NCI-H1092 (cell line): Measurements from ENCODE around the gene THY1.

ENCODE experiments used
- DNase-seq: peaks from one replicate; lab custom pipeline; 2025; lab: John Stamatoyannopoulos, UW

The THY1 gene

DNA sequence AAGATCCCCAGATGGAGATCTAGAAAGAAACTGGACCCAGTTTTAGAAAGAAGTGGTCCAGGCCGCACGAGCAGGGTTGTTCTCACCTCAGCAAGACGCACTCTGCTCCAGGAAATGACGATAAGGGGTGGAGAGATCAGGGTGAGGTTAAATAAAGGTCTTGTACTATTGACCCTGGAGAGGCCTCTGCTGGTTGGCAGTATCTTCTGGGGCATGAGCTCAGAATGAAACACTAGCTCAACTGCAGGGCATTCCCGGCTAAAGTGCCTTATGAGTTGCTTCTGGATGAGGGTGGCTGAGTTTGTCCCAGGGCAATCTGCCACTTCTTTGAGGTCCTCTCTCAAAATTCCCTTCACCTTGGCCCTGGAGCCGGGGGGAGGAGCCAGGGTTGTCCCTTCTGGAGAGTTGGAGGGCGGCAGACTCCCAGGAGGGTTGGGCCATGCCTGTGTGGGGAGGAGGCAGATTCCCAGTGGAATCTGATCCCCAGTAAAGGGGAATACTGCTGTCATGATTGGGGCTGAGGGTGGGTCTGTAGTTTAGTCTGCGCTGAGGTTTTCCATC lies 52.4 kb downstream of the THY1 start:
- no peak for DNase-seq

GRCh38 chr11:119369132-119369925 lies 53.6 kb downstream of the THY1 start:
- DNase-seq = no peak

DNA sequence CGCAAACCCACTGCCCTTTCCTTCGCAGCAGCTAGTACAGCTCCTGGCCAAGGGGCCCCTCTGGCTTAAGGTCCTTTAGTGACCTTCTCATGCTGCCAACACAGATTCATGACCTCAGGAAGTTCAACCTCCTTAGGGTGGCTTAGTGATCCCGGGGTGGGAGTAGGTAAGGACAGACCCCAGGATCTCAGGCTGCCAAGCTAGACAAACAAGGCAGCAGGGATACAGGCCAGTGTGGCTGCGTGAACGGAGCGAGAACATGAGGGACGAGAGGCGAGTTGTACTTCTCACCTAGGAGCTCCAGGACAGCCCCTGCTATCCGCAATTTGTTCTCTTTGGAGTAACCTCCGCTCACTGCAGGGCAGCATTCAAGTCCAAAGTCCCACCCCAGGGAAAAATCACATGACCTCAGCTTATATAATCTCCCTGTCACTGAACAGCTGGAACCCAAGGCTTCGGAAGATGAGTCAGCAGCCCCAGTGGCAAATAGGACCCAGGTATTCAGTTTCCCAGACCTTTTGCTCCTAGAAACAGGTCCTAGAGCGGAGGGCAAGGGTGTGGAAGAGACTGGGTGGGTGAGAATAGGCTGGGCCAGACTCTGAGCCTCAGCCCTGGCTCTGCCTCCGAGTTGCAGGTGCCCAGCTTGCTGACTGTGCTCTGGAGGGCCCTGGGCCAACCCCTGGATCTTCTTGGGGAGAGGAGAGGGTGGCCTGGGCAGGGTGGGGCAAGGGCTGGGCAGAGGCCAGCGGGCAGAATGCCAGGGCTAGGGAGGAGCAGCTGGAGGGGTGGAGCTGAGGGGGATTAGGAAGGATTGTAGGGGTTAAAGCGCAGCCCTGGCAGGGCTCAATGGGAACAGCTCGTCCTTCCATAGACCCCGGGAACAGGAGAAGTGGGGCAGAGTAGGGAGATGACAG lies 54.6 kb downstream of the THY1 start:
- DNase-seq = peak; percentile 81

- DNase-seq = no peak
These were observed 55.3 kb downstream of the THY1 start for GRCh38 chr11:119367661-119368120.
